ENCODE measurements around the gene CRIM1.

DNA sequence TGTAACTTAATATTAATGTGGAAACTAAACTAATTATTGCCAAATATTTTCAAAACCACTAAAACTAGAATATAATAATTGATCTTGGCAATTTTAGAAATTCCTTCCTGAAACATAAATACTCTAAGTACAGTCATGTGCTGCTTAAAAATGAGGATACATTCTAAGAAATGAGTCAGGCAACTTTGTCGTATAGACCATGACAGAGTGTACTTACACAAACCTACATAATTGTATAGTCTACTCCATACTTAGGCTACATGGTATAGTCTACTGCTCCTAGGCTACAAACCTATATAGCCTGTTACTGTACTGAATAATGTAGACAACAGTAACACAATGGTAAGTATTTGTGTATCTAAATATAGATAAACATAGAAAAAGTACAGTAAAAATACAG, 214.8 kb downstream of the CRIM1 start:
- TF ChIP-seq POLR2A (IDR thresholded peaks at IDR 0.05) = no peak
- TF ChIP-seq, protein P1, sequence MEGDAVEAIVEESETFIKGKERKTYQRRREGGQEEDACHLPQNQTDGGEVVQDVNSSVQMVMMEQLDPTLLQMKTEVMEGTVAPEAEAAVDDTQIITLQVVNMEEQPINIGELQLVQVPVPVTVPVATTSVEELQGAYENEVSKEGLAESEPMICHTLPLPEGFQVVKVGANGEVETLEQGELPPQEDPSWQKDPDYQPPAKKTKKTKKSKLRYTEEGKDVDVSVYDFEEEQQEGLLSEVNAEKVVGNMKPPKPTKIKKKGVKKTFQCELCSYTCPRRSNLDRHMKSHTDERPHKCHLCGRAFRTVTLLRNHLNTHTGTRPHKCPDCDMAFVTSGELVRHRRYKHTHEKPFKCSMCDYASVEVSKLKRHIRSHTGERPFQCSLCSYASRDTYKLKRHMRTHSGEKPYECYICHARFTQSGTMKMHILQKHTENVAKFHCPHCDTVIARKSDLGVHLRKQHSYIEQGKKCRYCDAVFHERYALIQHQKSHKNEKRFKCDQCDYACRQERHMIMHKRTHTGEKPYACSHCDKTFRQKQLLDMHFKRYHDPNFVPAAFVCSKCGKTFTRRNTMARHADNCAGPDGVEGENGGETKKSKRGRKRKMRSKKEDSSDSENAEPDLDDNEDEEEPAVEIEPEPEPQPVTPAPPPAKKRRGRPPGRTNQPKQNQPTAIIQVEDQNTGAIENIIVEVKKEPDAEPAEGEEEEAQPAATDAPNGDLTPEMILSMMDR (IDR thresholded peaks at IDR 0.05 in 4 of 5, conservative IDR thresholded peaks at IDR 0.05 in 1 of 5) = no peak
